CD4-positive, alpha-beta T cell treated with Interleukin-2 at 100 ng/mL for 4 hours (primary cell): ENCODE results near the gene FFAR4.

Experiments used
- DNase-seq: peaks from one replicate; pipeline ENCODE4 v3.0.0-alpha.2; 2020; ENCODE audit warnings: low spot score

FFAR4 gene

GRCh38 chr10:93600446-93601145, 34.1 kb downstream of the FFAR4 start:
- DNase-seq, result no peak

DNA sequence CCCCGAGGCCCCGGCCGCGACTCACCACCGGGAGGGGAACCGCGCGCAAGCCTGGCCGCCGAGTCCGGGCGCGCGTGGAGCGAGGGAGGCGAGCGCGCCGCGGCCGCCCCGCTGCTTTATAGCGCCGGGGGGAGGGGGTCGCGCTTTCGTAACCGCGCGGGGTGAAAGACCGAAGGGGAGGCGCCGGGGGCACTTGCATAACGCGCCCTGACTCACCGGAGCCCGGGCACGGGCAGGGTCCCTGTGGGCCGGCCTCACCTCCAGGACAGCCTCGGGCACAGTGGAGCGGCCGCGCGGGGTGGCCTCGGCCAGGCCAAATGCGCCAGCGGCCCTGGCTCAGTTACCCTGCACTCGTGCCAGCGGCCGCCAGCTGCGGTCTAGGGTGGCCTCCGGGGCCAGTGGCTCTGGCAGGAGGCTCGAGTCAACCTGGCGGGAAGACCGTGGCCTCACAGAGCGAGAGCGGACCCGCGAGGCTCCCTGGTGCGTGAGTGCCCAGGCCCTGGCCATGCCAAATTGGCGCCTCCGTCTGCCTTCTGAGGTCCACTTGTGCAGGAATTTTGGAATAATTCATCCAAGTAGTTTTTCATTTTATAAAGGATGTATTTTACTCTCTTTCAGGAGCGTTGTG, 34.8 kb downstream of the FFAR4 start, which contains the start of gene RBP4:
TSS of gene RBP4 (minus strand) at position 90 of the 628 bp plus-strand sequence. CDS start 207 bp downstream, outside the sequence.
- DNase-seq, result no peak

- DNase-seq, result no peak
Measured at GRCh38 chr10:93601774-93602162, 35.3 kb downstream of the FFAR4 start.

DNA sequence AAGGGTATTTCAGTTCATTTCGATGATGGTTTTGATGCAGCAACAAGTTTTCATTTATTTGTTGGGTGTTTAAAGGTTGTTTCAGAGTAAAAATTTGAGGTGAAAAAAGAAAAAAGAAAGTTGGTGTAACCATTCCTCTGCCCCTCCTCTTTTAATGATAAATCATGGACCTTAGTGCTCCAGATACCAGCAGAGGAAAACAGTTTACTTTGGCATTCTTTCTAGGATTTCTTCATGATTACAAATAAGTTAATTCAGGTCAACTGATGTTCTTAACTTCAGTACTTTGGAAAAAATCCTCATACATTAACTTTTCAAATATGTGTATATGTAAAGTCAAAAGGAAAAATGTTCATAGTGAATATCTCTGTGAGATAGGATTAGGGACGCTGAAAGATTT, 36.6 kb downstream of the FFAR4 start:
- no peak for DNase-seq

- no peak for DNase-seq
Measured at GRCh38 chr10:93604146-93604545, 37.7 kb downstream of the FFAR4 start.

DNA sequence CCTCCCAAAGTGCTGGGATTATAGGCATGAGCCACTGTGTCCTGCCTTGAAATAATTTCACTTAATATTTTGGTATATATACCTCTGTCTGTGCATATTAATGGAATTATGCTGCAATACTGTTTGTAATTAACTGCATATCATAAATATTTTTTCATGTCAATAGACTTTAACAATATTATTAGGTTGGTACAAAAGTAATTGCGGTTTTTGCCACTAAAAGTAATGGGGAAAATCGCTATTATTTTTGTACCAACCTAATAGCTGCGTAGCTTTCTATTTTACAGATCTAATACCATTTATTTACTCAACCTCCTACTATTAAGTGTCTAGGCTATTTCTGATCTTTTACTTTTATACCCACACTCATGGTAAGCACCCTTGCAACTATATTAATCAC, 42.0 kb downstream of the FFAR4 start:
- no peak for DNase-seq

GRCh38 chr10:93612311-93612710, 45.8 kb downstream of the FFAR4 start, which contains the start of gene PDE6C:
Gene PDE6C (plus strand): TSS chr10:93612537. CDS start chr10:93612726, 189 bp downstream.
- no peak for DNase-seq

- DNase-seq, result no peak
Measured at GRCh38 chr10:93613126-93613525, 46.7 kb downstream of the FFAR4 start.

DNA sequence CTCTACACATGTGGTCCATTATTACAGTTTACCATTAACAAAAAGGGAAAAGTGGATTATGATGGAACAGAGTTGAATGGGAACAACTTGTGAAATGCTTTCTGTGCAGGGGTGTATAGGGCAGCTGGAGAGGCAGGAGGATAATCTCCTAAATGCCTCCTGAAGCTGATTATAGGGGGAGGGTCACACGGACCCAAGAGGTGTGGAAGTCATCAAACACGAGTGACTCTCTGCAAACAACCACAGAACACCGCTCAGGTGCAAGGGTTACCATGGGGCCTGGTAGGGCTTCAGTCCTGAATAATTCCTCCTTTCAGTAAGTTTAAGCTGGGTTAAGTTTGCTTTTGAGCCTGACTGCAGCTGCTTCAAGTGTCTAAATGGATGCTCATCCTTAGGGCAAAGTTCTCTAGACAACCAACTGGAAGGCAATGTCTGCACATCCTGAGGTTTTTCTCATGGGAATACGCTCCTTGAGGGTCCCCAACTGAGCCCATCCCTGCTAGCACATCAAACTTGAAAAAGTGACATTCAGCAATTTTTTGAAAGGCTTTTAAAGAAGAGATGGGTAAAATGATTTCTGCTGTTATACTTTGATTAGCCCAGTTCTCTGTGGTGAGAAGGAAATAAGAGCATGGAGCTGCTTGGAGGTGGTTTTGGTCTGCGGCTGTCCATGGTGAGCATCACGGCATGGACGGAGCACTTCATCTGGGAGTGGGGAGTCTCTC, 47.8 kb downstream of the FFAR4 start:
- no peak for DNase-seq

DNA sequence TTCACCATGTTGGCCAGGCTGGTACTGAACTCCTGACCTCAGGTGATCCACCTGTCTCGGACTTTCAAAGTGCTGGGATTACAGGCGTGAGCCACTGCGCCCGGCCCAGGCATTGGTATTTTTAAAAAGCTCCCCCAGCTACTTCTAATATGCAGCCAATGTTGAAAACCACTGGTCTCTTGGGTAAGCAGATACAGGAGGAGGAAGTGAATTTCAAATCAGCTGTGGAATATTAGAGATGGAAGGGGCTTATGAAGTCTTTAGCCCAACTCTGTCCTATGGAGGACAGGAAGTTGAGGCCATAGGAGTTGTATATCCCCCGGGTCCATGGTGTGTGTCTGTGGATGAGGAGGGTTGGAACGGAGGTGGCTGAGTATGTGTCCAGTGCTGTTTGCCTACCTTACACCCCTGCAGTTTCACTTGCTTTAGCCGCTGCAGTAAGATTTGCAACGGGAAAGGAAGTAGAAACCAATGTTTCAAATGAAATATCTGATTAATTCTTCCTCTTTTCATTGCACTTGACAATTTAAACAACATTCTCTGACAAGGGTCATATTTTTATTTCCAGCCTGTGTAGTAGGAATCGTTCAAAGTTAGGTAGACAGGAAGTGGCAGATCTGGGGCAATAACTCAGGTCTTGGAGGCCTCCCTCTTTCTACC, 49.2 kb downstream of the FFAR4 start:
- DNase-seq, result no peak

DNA sequence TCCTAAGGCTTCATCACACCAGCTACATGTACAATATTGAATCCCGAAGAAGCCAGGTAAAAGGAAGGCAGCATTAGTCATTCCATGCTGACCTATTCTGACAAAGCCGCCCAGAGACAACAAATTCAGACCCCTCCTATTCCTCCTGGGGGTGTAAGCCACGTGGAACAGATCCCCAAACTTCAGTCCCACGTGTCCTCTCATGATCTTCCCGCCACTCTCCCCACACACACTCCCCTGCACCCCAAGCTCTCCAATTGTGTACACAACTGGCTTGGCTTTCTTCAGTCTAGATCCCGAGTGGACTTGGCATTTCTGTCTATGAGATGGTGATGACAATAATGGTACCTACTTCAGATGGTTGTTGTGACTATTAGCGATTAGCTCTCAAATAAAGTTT, 54.5 kb downstream of the FFAR4 start:
- DNase-seq, result no peak

- no peak for DNase-seq
Measured at GRCh38 chr10:93622942-93623341, 56.5 kb downstream of the FFAR4 start.

GRCh38 chr10:93628858-93629257, 62.4 kb downstream of the FFAR4 start:
- DNase-seq, result no peak

GRCh38 chr10:93629647-93630305, 63.3 kb downstream of the FFAR4 start:
- no peak for DNase-seq

- DNase-seq, result no peak
Measured at GRCh38 chr10:93630625-93631557, 64.4 kb downstream of the FFAR4 start.
